Fibroblast of skin of back (primary cell): ENCODE measurements around the gene SUMO1.

Experiments used
- DNase-seq: peaks from one replicate; pipeline ENCODE4 v3.0.0-alpha.2; 2013

The SUMO1 gene

GRCh38 chr2:202196727-202197126, 41.7 kb downstream of the SUMO1 start:
- no peak for DNase-seq

- no peak for DNase-seq
These were observed 44.0 kb downstream of the SUMO1 start for GRCh38 chr2:202194418-202194817.

GRCh38 chr2:202193881-202194353, 44.5 kb downstream of the SUMO1 start:
- DNase-seq: peak; percentile 49

- no peak for DNase-seq
These were observed 45.1 kb downstream of the SUMO1 start for GRCh38 chr2:202193305-202193704.

- no peak for DNase-seq
These were observed 50.8 kb downstream of the SUMO1 start for GRCh38 chr2:202187570-202187969.

GRCh38 chr2:202186641-202187202, 51.7 kb downstream of the SUMO1 start:
- DNase-seq: no peak

- DNase-seq: no peak
These were observed 53.2 kb downstream of the SUMO1 start for GRCh38 chr2:202185156-202185555.

- no peak for DNase-seq
These were observed 53.8 kb downstream of the SUMO1 start for GRCh38 chr2:202184557-202184956.

- peak; percentile 73 for DNase-seq
These were observed 59.9 kb downstream of the SUMO1 start for GRCh38 chr2:202178346-202178958.

- DNase-seq: no peak
These were observed 65.8 kb downstream of the SUMO1 start for GRCh38 chr2:202172439-202173211.

- peak; percentile 45 for DNase-seq
These were observed 67.1 kb downstream of the SUMO1 start for GRCh38 chr2:202171241-202171825.

- no peak for DNase-seq
These were observed 68.5 kb downstream of the SUMO1 start for GRCh38 chr2:202169832-202170424.

GRCh38 chr2:202169131-202169530, 69.3 kb downstream of the SUMO1 start:
- no peak for DNase-seq

- DNase-seq: no peak
These were observed 72.5 kb downstream of the SUMO1 start for GRCh38 chr2:202165945-202166344.

GRCh38 chr2:202165208-202165607, 73.2 kb downstream of the SUMO1 start:
- DNase-seq: no peak

- no peak for DNase-seq
These were observed 74.0 kb downstream of the SUMO1 start for GRCh38 chr2:202164411-202164810.

GRCh38 chr2:202161151-202161835, 77.1 kb downstream of the SUMO1 start:
- peak; percentile 19 for DNase-seq

GRCh38 chr2:202158796-202159195, 79.6 kb downstream of the SUMO1 start:
- peak; percentile 31 for DNase-seq

- DNase-seq: peak; percentile 27
These were observed 81.0 kb downstream of the SUMO1 start for GRCh38 chr2:202157211-202157990.
